GM23248 (cell line): ENCODE data around the gene DNAJB8. TPM values are rescaled to one million over a fixed set of nuclear protein-coding genes. Genes with fewer than 3 reads are reported as not detected.

Experiments
- DNase-seq: peaks from one replicate; pipeline ENCODE4 v3.0.0-alpha.2; 2015
- H2AFZ ChIP-seq: fragments of 200-600 bp; sonication (generic); 2 replicates; pipeline ENCODE4 v1.6.1; 2016; ENCODE audit warnings: antibody characterized with exemption
- H3F3A ChIP-seq: fragments of 200-600 bp; sonication (generic); 2 replicates; pipeline ENCODE4 v1.6.1; 2016; ENCODE audit warnings: mild to moderate bottlenecking, antibody characterized with exemption, mixed run types; ENCODE audit not compliant: insufficient read depth
- H3K27ac ChIP-seq: fragments of 200-600 bp; sonication (generic); 2 replicates; pipeline ENCODE4 v1.5.1; 2016; ENCODE audit warnings: mild to moderate bottlenecking
- H3K27me3 ChIP-seq: fragments of 200-600 bp; sonication (generic); replicated peaks from 2 replicates; pipeline ENCODE4 v1.6.1; 2016; ENCODE audit warnings: mild to moderate bottlenecking; ENCODE audit not compliant: insufficient read depth
- H3K36me3 ChIP-seq: fragments of 200-600 bp; sonication (generic); 2 replicates; pipeline ENCODE4 v1.6.1; 2016; ENCODE audit warnings: low read depth, mild to moderate bottlenecking
- H3K4me1 ChIP-seq: fragments of 200-600 bp; sonication (generic); 2 replicates; pipeline ENCODE4 v1.6.1; 2016; ENCODE audit warnings: mild to moderate bottlenecking; ENCODE audit not compliant: insufficient read depth
- H3K4me2 ChIP-seq: fragments of 200-600 bp; sonication (generic); one replicate; pipeline ENCODE4 v1.6.1; 2016; ENCODE audit warnings: mild to moderate bottlenecking; ENCODE audit not compliant: unreplicated experiment
- H3K4me3 ChIP-seq: fragments of 200-600 bp; sonication (generic); 2 replicates; pipeline ENCODE4 v1.5.1; 2016; ENCODE audit warnings: mild to moderate bottlenecking
- H3K79me2 ChIP-seq: fragments of 200-600 bp; sonication (generic); 2 replicates; pipeline ENCODE4 v1.6.1; 2016; ENCODE audit warnings: mild to moderate bottlenecking; ENCODE audit not compliant: insufficient read depth
- H3K9ac ChIP-seq: fragments of 200-600 bp; sonication (generic); 2 replicates; pipeline ENCODE4 v1.6.1; 2016; ENCODE audit warnings: mild to moderate bottlenecking
- H3K9me2 ChIP-seq: fragments of 200-600 bp; sonication (generic); 2 replicates; pipeline ENCODE4 v1.6.1; 2016; ENCODE audit warnings: mixed run types, mild to moderate bottlenecking, moderate library complexity; ENCODE audit not compliant: insufficient read depth
- H3K9me3 ChIP-seq: fragments of 200-600 bp; sonication (generic); one replicate; pipeline ENCODE4 v1.6.1; 2017; ENCODE audit warnings: low read depth
- H4K20me1 ChIP-seq: fragments of 200-600 bp; sonication (generic); 2 replicates; pipeline ENCODE4 v1.6.0; 2016; ENCODE audit not compliant: insufficient read depth
- EZH2 ChIP-seq: fragments of 200-600 bp; sonication (generic); IDR thresholded peaks from 2 replicates; pipeline ENCODE4 v1.6.1; 2018; ENCODE audit warnings: antibody characterized with exemption, mild to moderate bottlenecking; ENCODE audit not compliant: insufficient read depth, poor library complexity, severe bottlenecking
- EZH2phosphoT487 ChIP-seq: fragments of 200-600 bp; sonication (generic); IDR thresholded peaks from 2 replicates; pipeline ENCODE4 v1.6.1; 2018; ENCODE audit warnings: antibody characterized with exemption, moderate library complexity, mild to moderate bottlenecking, low read depth; ENCODE audit not compliant: insufficient read depth
- WGBS, 2 experiments: methylation state at CpG; one replicate each; pipeline ENCODE4 v1.1.6; 2015 to 2017; ENCODE audit warnings: low lambda C conversion rate in 2 of 2, low coverage in 1 of 2; ENCODE audit errors: missing lambda C conversion rate in 2 of 2; 5-methylcytosine and 5-hydroxymethylcytosine counted together
- in situ Hi-C: fragments of 300-500 bp; cut with MboI; formaldehyde crosslinking; loops from 2 replicates; pipeline ENCODE4 v1.15.0; 2020
- polyA plus RNA-seq: library from polyadenylated mRNA; unstranded; fragments of >200 nt; fragmentation: Nextera tagmentation; extraction: Ambion mirVana; gene quantifications from 2 replicates; pipeline ENCODE4 v1.2.1, GENCODE V29; 2016
- total RNA-seq: library from RNA; depleted of rRNA; stranded (reverse); fragments of >200 nt; shearing (Covaris generic); gene quantifications from 2 replicates; pipeline ENCODE4 v1.2.3, GENCODE V29; 2014

The DNAJB8 gene
- total and polyA plus RNA-seq, 2 experiments from 2014 or later: not detected

GRCh38 chr3:128471720-128472119 lies 5.0 kb upstream of the DNAJB8 start:
- TF ChIP-seq EZH2phosphoT487 (no peak), EZH2 (no peak)
- Histone ChIP-seq H3K9me2 (no peaks in the 10 kb centered on the region), H3K4me1 (no peaks in the 10 kb centered on the region), H3K9me3 (no peaks in the 10 kb centered on the region), H3K36me3 (no peaks in the 10 kb centered on the region), H3F3A (no peaks in the 10 kb centered on the region), H3K27me3 (peaks cover 5% of the 10 kb centered on the region; the same call in 1 of the 2 replicates), H3K79me2 (no peaks in the 10 kb centered on the region), H2AFZ (no peak overlapping the region), H4K20me1 (no peaks in the 10 kb centered on the region), H3K4me3 (no peak overlapping the region), H3K27ac (no peak overlapping the region), H3K9ac (no peak overlapping the region), H3K4me2 (no peak overlapping the region)
- WGBS, 2 experiments: 54 to 78% methylated on average over 3 of the region's 3 CpGs
- in situ Hi-C loops: no loop called here
- no peak for DNase-seq

GRCh38 chr3:128471110-128471509 lies 4.4 kb upstream of the DNAJB8 start:
- no peaks in the 10 kb centered on the region for H3K9me2 ChIP-seq
- H3K27ac ChIP-seq: no peak overlapping the region
- no peak overlapping the region for H3K4me2 ChIP-seq
- H3K27me3 ChIP-seq: peaks cover 5% of the 10 kb centered on the region
- H3K9me3 ChIP-seq: no peaks in the 10 kb centered on the region
- in situ Hi-C loops: no loop called here
- H3K4me1 ChIP-seq: no peaks in the 10 kb centered on the region
- H3K79me2 ChIP-seq: no peaks in the 10 kb centered on the region
- TF ChIP-seq EZH2 (no peak), EZH2phosphoT487 (no peak)
- H2AFZ ChIP-seq: no peak overlapping the region
- no peaks in the 10 kb centered on the region for H3K36me3 ChIP-seq
- WGBS, 2 experiments: 93 to 94% methylated on average over 2 of the region's 2 CpGs
- no peak for DNase-seq
- no peaks in the 10 kb centered on the region for H4K20me1 ChIP-seq
- no peaks in the 10 kb centered on the region for H3F3A ChIP-seq
- no peak overlapping the region for H3K9ac ChIP-seq
- no peak overlapping the region for H3K4me3 ChIP-seq

- H3K27ac ChIP-seq: no peak overlapping the region
- no peak overlapping the region for H3K9ac ChIP-seq
- H3K4me2 ChIP-seq: no peak overlapping the region
- H2AFZ ChIP-seq: no peak overlapping the region
- no peak for DNase-seq
- H3F3A ChIP-seq: no peaks in the 10 kb centered on the region
- H3K9me3 ChIP-seq: no peaks in the 10 kb centered on the region
- in situ Hi-C loops: no loop called here
- 39 to 46% methylated on average over 13 of the region's 13 CpGs for WGBS, 2 experiments
- H3K4me1 ChIP-seq: no peaks in the 10 kb centered on the region
- H3K36me3 ChIP-seq: no peaks in the 10 kb centered on the region
- H3K79me2 ChIP-seq: no peaks in the 10 kb centered on the region
- H3K9me2 ChIP-seq: no peaks in the 10 kb centered on the region
- no peaks in the 10 kb centered on the region for H4K20me1 ChIP-seq
- no peak overlapping the region for H3K4me3 ChIP-seq
- TF ChIP-seq EZH2phosphoT487: no peak
- no peak for TF ChIP-seq EZH2
- H3K27me3 ChIP-seq: peaks cover 5% of the 10 kb centered on the region
Observed at GRCh38 chr3:128470134-128470899, 3.6 kb upstream of the DNAJB8 start.

- Histone ChIP-seq H2AFZ (no peak overlapping the region), H3K36me3 (no peaks in the 10 kb centered on the region), H3K27me3 (peaks cover 10% of the 10 kb centered on the region), H3K9ac (no peak overlapping the region), H3K9me2 (no peaks in the 10 kb centered on the region), H4K20me1 (no peaks in the 10 kb centered on the region), H3K4me2 (no peak overlapping the region), H3K27ac (no peak overlapping the region), H3F3A (no peaks in the 10 kb centered on the region), H3K4me1 (no peaks in the 10 kb centered on the region), H3K79me2 (no peaks in the 10 kb centered on the region), H3K9me3 (no peaks in the 10 kb centered on the region), H3K4me3 (no peak overlapping the region)
- 60 to 64% methylated on average over 6 of the region's 6 CpGs for WGBS, 2 experiments
- no peak for TF ChIP-seq EZH2
- no peak for TF ChIP-seq EZH2phosphoT487
- no peak for DNase-seq
- in situ Hi-C loops: no loop called here
Observed at GRCh38 chr3:128469556-128469955, 2.9 kb upstream of the DNAJB8 start.
